ENCODE results near the gene TNFSF8. TPM values are rescaled to one million over a fixed set of nuclear protein-coding genes. Genes with fewer than 3 reads are reported as not detected.

The TNFSF8 gene
- total and polyA plus RNA-seq, 2 of the 4 experiments (the other 2 are of a cell fraction) = not detected

- no CpG with 5 or more reads among the region's 2 CpGs for WGBS, 2 experiments (ENCODE audit: extremely low coverage in 2 of 2, insufficient read length in 1 of 2)
- ChIA-PET POLR2A (ENCODE audit: unreplicated experiment) (no interaction called here), CTCF (no interaction called here)
- no peak overlapping the region for H3K23ac ChIP-seq (ENCODE audit: low read depth, low read length)
- dilution Hi-C loops (cut with HindIII; ENCODE audit: low sequenced_read_pairs, unreplicated experiment) (no loop called here), in situ Hi-C loops (cut with MboI; ENCODE audit: low sequenced_read_pairs) (no loop called here), intact Hi-C loops (cut with micrococcal nuclease) (no loop called here)
- H3K9ac ChIP-seq (ENCODE audit: low read depth, low read length) = no peak overlapping the region
- no peak overlapping the region for H3K14ac ChIP-seq (replicated peaks; ENCODE audit: low read depth, low read length)
- no peak overlapping the region for H3K4me2 ChIP-seq (ENCODE audit: low read depth, low read length)
- TF ChIP-seq CHD1 (IDR thresholded peaks at IDR 0.05; ENCODE audit: low read depth, low read length) = no peak
- no peak for TF ChIP-seq FOS (IDR thresholded peaks at IDR 0.05; ENCODE audit: low read depth, low read length)
- TF ChIP-seq, protein P1, sequence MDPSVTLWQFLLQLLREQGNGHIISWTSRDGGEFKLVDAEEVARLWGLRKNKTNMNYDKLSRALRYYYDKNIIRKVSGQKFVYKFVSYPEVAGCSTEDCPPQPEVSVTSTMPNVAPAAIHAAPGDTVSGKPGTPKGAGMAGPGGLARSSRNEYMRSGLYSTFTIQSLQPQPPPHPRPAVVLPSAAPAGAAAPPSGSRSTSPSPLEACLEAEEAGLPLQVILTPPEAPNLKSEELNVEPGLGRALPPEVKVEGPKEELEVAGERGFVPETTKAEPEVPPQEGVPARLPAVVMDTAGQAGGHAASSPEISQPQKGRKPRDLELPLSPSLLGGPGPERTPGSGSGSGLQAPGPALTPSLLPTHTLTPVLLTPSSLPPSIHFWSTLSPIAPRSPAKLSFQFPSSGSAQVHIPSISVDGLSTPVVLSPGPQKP (IDR thresholded peaks at IDR 0.05; ENCODE audit: borderline replicate concordance, low read depth, low read length) = no peak
- no peak for TF ChIP-seq MXI1 (IDR thresholded peaks at IDR 0.05; ENCODE audit: borderline replicate concordance, low read depth, low read length)
- TF ChIP-seq MAFK (IDR thresholded peaks at IDR 0.05; ENCODE audit: low read depth, low read length) = no peak
- TF ChIP-seq MAZ (IDR thresholded peaks at IDR 0.05; ENCODE audit: borderline replicate concordance, low read depth, low read length) = no peak
- TF ChIP-seq CEBPB (IDR thresholded peaks at IDR 0.05; ENCODE audit: low read depth, low read length) = no peak
- TF ChIP-seq RCOR1 (IDR thresholded peaks at IDR 0.05; ENCODE audit: insufficient replicate concordance, low read length) = no peak
- TF ChIP-seq POLR2A (IDR thresholded peaks at IDR 0.05; ENCODE audit: low read depth, low read length) = no peak
- TF ChIP-seq SMC3 (IDR thresholded peaks at IDR 0.05; ENCODE audit: low read depth, low read length) = no peak
- no peak for TF ChIP-seq RAD21 (IDR thresholded peaks at IDR 0.05; ENCODE audit: low read length)
- no peak for TF ChIP-seq RFX5 (IDR thresholded peaks at IDR 0.05; ENCODE audit: low read depth, low read length)
- BruUV-seq (replicated peaks) = no TSS peak
- H2BK20ac ChIP-seq (ENCODE audit: low read depth, low read length) = no peak overlapping the region
- no peak overlapping the region for H2BK5ac ChIP-seq (ENCODE audit: low read depth, low read length, poor library complexity, severe bottlenecking)
- H3K4ac ChIP-seq (ENCODE audit: low read depth, low read length) = no peak overlapping the region
- DNase-seq = no peak
- H4K5ac ChIP-seq (ENCODE audit: low read depth, low read length) = no peak overlapping the region
- H3K4me1 ChIP-seq (ENCODE audit: control insufficient read depth, insufficient read depth, low read length) = no peaks in the 10 kb centered on the region
- no peaks in the 10 kb centered on the region for H3K9me1 ChIP-seq (ENCODE audit: insufficient read depth, low read length)
- no peak overlapping the region for H2BK120ac ChIP-seq (ENCODE audit: low read depth, low read length)
- H3K79me1 ChIP-seq (ENCODE audit: low read depth in 1 of 2, low read length in 2 of 2) = no peaks in the 10 kb centered on the region
- ATAC-seq (ENCODE audit: low read depth) = no peak
- no peak overlapping the region for H4K91ac ChIP-seq (ENCODE audit: insufficient read depth, low read depth, low read length)
- H3K27me3 ChIP-seq (ENCODE audit: control insufficient read depth, insufficient read depth, low read length) = peaks cover 12% of the 10 kb centered on the region
- no peaks in the 10 kb centered on the region for H4K20me1 ChIP-seq (ENCODE audit: insufficient read depth, low read length)
- H2AK5ac ChIP-seq (ENCODE audit: low read depth, low read length) = no peak overlapping the region
- no peak overlapping the region for H3K4me3 ChIP-seq (ENCODE audit: insufficient read depth, low read depth, low read length)
- no peak overlapping the region for H3K56ac ChIP-seq (ENCODE audit: extremely low read depth, insufficient read depth, low read length)
- H3K27ac ChIP-seq (ENCODE audit: insufficient read depth, low read length) = no peak overlapping the region
- no peak overlapping the region for H4K8ac ChIP-seq (ENCODE audit: low read depth in 2 of 2, low read length in 2 of 2)
- H2BK15ac ChIP-seq (ENCODE audit: low read depth, low read length) = no peak overlapping the region
- H2AFZ ChIP-seq (replicated peaks; ENCODE audit: low read length, poor library complexity) = no peak overlapping the region
- no peak overlapping the region for H2AK9ac ChIP-seq (replicated peaks; ENCODE audit: low read depth, low read length, poor library complexity)
- no peaks in the 10 kb centered on the region for H3K9me3 ChIP-seq (ENCODE audit: control insufficient read depth, insufficient read depth, low read length)
- no peaks in the 10 kb centered on the region for H3K36me3 ChIP-seq (ENCODE audit: control insufficient read depth, insufficient read depth, low read length)
- no peak overlapping the region for H3K18ac ChIP-seq (ENCODE audit: low read depth, low read length)
These were observed 42.8 kb upstream of the TNFSF8 start for GRCh38 chr9:114973216-114973615.

Data from IMR-90 (cell line).